H1 (cell line): ENCODE measurements around the gene UMODL1. TPM values are rescaled to one million over a fixed set of nuclear protein-coding genes. Genes with fewer than 3 reads are reported as not detected.

Source experiments
- CTCF ChIA-PET: fragments of 300-600 bp; sonication (Branson Sonifier 250); formaldehyde crosslinking; loops from one replicate; lab custom pipeline; 2021; ENCODE audit not compliant: partially characterized antibody; lab: Charles Lee
- POLR2A ChIA-PET: fragments of 300-600 bp; sonication (Branson Sonifier 250); formaldehyde crosslinking; loops from one replicate; lab custom pipeline; 2021; ENCODE audit warnings: inconsistent platforms; ENCODE audit not compliant: partially characterized antibody; lab: Charles Lee
- DNase-seq, 2 experiments: peaks; one replicate each; pipeline versions ENCODE4 v3.0.0 to v3.0.0-alpha.2; 2010 to 2022; ENCODE audit warnings: low spot score in 2 of 2, low read depth in 1 of 2, mixed read lengths in 1 of 2
- FAIRE-seq: peaks from 2 replicates; lab custom pipeline; 2011; peaks lifted over from hg19 to GRCh38; lab: Jason Lieb, UNC
- H2AFZ ChIP-seq: 2 replicates; pipeline ENCODE4 v1.8.1; 2012; ENCODE audit warnings: low read length, inconsistent platforms
- H2AK5ac ChIP-seq: 2 replicates; pipeline ENCODE4 v1.6.1; 2013; ENCODE audit warnings: low read depth, low read length
- H2BK120ac ChIP-seq: replicated peaks from 2 replicates; pipeline ENCODE3; 2013; ENCODE audit warnings: low read depth, low read length, inconsistent platforms
- H2BK12ac ChIP-seq: 2 replicates; pipeline ENCODE4 v1.6.1; 2013; ENCODE audit warnings: low read depth, low read length
- H2BK15ac ChIP-seq: 2 replicates; pipeline ENCODE4 v1.6.1; 2013; ENCODE audit warnings: low read length
- H2BK20ac ChIP-seq: 2 replicates; pipeline ENCODE4 v1.6.1; 2013; ENCODE audit warnings: low read length
- H2BK5ac ChIP-seq: 2 replicates; pipeline ENCODE4 v1.6.1; 2013; ENCODE audit warnings: low read depth, low read length
- H3K14ac ChIP-seq: 2 replicates; pipeline ENCODE4 v1.6.1; 2013; ENCODE audit warnings: inconsistent platforms; ENCODE audit not compliant: insufficient read length
- H3K18ac ChIP-seq: 2 replicates; pipeline ENCODE4 v1.6.1; 2013; ENCODE audit warnings: low read length; ENCODE audit errors: extremely low read depth
- H3K23ac ChIP-seq: 2 replicates; pipeline ENCODE4 v1.6.1; 2013; ENCODE audit warnings: inconsistent platforms; ENCODE audit not compliant: insufficient read length
- H3K23me2 ChIP-seq: 2 replicates; pipeline ENCODE4 v1.6.1; 2013; ENCODE audit warnings: low read depth, low read length
- H3K27ac ChIP-seq: 2 replicates; pipeline ENCODE4 v1.6.1; 2011; ENCODE audit warnings: low read depth, low read length, inconsistent platforms
- H3K27me3 ChIP-seq, 4 experiments: replicated peaks in 1 of 4; 1 replicate in 1 of 4; 2 replicates in 3 of 4; pipeline versions ENCODE4 v1.6.1 to v1.8.1; 2011 to 2013; ENCODE audit warnings: low read length in 3 of 4, mild to moderate bottlenecking in 3 of 4, inconsistent platforms in 2 of 4, mixed read lengths in 2 of 4, moderate library complexity in 1 of 4; ENCODE audit not compliant: control insufficient read depth in 3 of 4, insufficient read depth in 3 of 4; ENCODE audit errors: extremely low read depth in 1 of 4
- H3K36me3 ChIP-seq, 4 experiments: 2 replicates each; pipeline versions ENCODE4 v1.6.1 to v1.8.1; 2011 to 2013; ENCODE audit warnings: mild to moderate bottlenecking in 4 of 4, low read length in 3 of 4, moderate library complexity in 2 of 4, control low read depth in 1 of 4, inconsistent platforms in 1 of 4; ENCODE audit not compliant: insufficient read depth in 4 of 4, control insufficient read depth in 2 of 4
- H3K4ac ChIP-seq: replicated peaks from 2 replicates; pipeline ENCODE3; 2013; ENCODE audit warnings: low read length, low read depth, mixed read lengths, inconsistent platforms; ENCODE audit not compliant: insufficient read length
- H3K4me1 ChIP-seq, 4 experiments: replicated peaks in 1 of 4; 1 replicate in 1 of 4; 2 replicates in 3 of 4; pipeline versions ENCODE4 v1.6.1 to v1.8.1; 2011 to 2013; ENCODE audit warnings: low read length in 3 of 4, inconsistent platforms in 2 of 4, mixed read lengths in 1 of 4; ENCODE audit not compliant: insufficient read depth in 4 of 4, control insufficient read depth in 3 of 4
- H3K4me2 ChIP-seq, 2 experiments: 2 replicates each; pipeline versions ENCODE4 v1.6.1 to v1.8.1; 2011 to 2013; ENCODE audit warnings: low read depth in 2 of 2, low read length in 2 of 2, control low read depth in 1 of 2, inconsistent platforms in 1 of 2, mild to moderate bottlenecking in 1 of 2; ENCODE audit not compliant: insufficient read depth in 1 of 2
- H3K4me3 ChIP-seq, 4 experiments: fragments of 200-600, 300-600 bp in 1 of 4; sonication (generic), shearing (Covaris generic), sonication (Bioruptor Twin) in 1 of 4; 2 replicates each; pipeline versions ENCODE4 v1.5.1 to v1.8.1; 2011 to 2016; ENCODE audit warnings: low read length in 4 of 4, low read depth in 3 of 4, control low read depth in 2 of 4, inconsistent platforms in 2 of 4, mild to moderate bottlenecking in 2 of 4, mixed read lengths in 1 of 4, moderate library complexity in 1 of 4; ENCODE audit not compliant: insufficient read depth in 2 of 4; ENCODE audit errors: extremely low read depth in 1 of 4
- H3K56ac ChIP-seq: replicated peaks from 2 replicates; pipeline ENCODE3; 2013; ENCODE audit warnings: low read depth, mild to moderate bottlenecking, mixed read lengths, low read length, inconsistent platforms; ENCODE audit not compliant: insufficient read length
- H3K79me1 ChIP-seq: 2 replicates; pipeline ENCODE4 v1.6.1; 2013; ENCODE audit warnings: low read depth, low read length, control low read depth
- H3K79me2 ChIP-seq, 2 experiments: 2 replicates each; pipeline versions ENCODE4 v1.6.1 to v1.8.1; 2012 to 2013; ENCODE audit warnings: low read length in 2 of 2, mild to moderate bottlenecking in 2 of 2, inconsistent platforms in 1 of 2; ENCODE audit not compliant: insufficient read depth in 2 of 2, control insufficient read depth in 1 of 2
- H3K9ac ChIP-seq, 4 experiments: replicated peaks in 1 of 4; 1 replicate in 1 of 4; 2 replicates in 3 of 4; pipeline versions ENCODE4 v1.6.1 to v1.8.1; 2011 to 2013; ENCODE audit warnings: low read depth in 3 of 4, low read length in 3 of 4, control low read depth in 2 of 4, mild to moderate bottlenecking in 2 of 4, moderate library complexity in 2 of 4, inconsistent platforms in 1 of 4; ENCODE audit errors: extremely low read depth in 1 of 4
- H3K9me3 ChIP-seq, 2 experiments: 2 replicates each; pipeline versions ENCODE4 v1.6.1 to v1.8.1; 2012 to 2013; ENCODE audit warnings: mild to moderate bottlenecking in 2 of 2, moderate library complexity in 2 of 2, control low read depth in 1 of 2, inconsistent platforms in 1 of 2, low read depth in 1 of 2, low read length in 1 of 2, mixed read lengths in 1 of 2; ENCODE audit not compliant: insufficient read depth in 2 of 2
- H4K20me1 ChIP-seq, 2 experiments: replicated peaks in 1 of 2; 2 replicates each; pipeline versions ENCODE3 to v1.8.1; 2011 to 2013; ENCODE audit warnings: inconsistent platforms in 2 of 2, low read length in 2 of 2, mild to moderate bottlenecking in 1 of 2; ENCODE audit not compliant: insufficient read depth in 2 of 2, control insufficient read depth in 1 of 2
- H4K5ac ChIP-seq: 2 replicates; pipeline ENCODE4 v1.6.1; 2013; ENCODE audit warnings: low read length, low read depth, mixed read lengths, inconsistent platforms; ENCODE audit not compliant: insufficient read length
- H4K8ac ChIP-seq: 2 replicates; pipeline ENCODE4 v1.8.0; 2013; ENCODE audit warnings: mild to moderate bottlenecking, moderate library complexity, low read length, inconsistent platforms; ENCODE audit not compliant: insufficient read depth; ENCODE audit errors: extremely low read depth
- H4K91ac ChIP-seq: replicated peaks from 2 replicates; pipeline ENCODE3; 2013; ENCODE audit warnings: low read length, mixed read lengths, inconsistent platforms; ENCODE audit not compliant: insufficient read length
- TEAD4 ChIP-seq: IDR thresholded peaks from 2 replicates; pipeline ENCODE4 v1.6.1; 2012; ENCODE audit warnings: low read depth, low read length, inconsistent platforms, mixed read lengths
- WGBS, 2 experiments: shearing (Covaris generic) in 1 of 2; methylation state at CpG; one replicate each; pipeline versions ENCODE4 v1.1.6 to v1.1.7; 2013 to 2015; ENCODE audit warnings: low lambda C conversion rate in 2 of 2, mixed read lengths in 2 of 2, inconsistent platforms in 1 of 2, low coverage in 1 of 2, missing lambda C conversion rate in 1 of 2; ENCODE audit not compliant: insufficient replicate concordance in 2 of 2, insufficient coverage in 1 of 2, insufficient read length in 1 of 2; ENCODE audit errors: extremely low coverage in 1 of 2, missing lambda C conversion rate in 1 of 2; 5-methylcytosine and 5-hydroxymethylcytosine counted together
- polyA plus RNA-seq, 7 experiments: library from polyadenylated mRNA; depleted of rRNA in 3 of 7; stranded (reverse) in 5 of 7; unstranded in 2 of 7; fragments of >200 nt in 5 of 7; fragments of 200-250 nt in 2 of 7; gene quantifications; 1 replicate in 5 of 7; 2 replicates in 1 of 7; 4 replicates in 1 of 7; pipeline versions ENCODE4 v1.2.1 to v1.2.3, GENCODE V29; 2011 to 2013; ENCODE audit warnings: missing spikeins in 2 of 7, mixed read lengths in 2 of 7
- total RNA-seq: library from RNA; stranded (reverse); fragmentation: NEBNext Ultra II Directional; extraction: Animal tissue kit (Norgen Biotek cat#: 25700); gene quantifications from 2 replicates; pipeline ENCODE4 v1.2.1, GENCODE V29; 2021

The UMODL1 gene
- total and polyA plus RNA-seq, 2 of the 8 experiments (the other 6 are each of a cell fraction or from before 2014, with no cell fraction given): not detected

GRCh38 chr21:42188663-42189062 is 117.5 kb downstream of the UMODL1 start:
- Histone ChIP-seq H2BK20ac (no peak overlapping the region), H3K4ac (no peak overlapping the region), H3K9me3 (no peaks in the 10 kb centered on the region), H3K23ac (no peak overlapping the region), H4K20me1 (peaks cover 0 to 5% of the 10 kb centered on the region in 2 experiments), H2BK120ac (no peak overlapping the region), H3K4me3 (no peak overlapping the region), H4K8ac (no peak overlapping the region), H3K56ac (no peak overlapping the region), H3K9ac (no peak overlapping the region), H2BK15ac (no peak overlapping the region), H3K79me2 (no peaks in the 10 kb centered on the region), H3K4me2 (no peak overlapping the region), H3K36me3 (no peaks in the 10 kb centered on the region; a peak in 1 of 8 replicates), H3K4me1 (no peaks in the 10 kb centered on the region), H2BK5ac (no peak overlapping the region), H2AK5ac (no peak overlapping the region), H3K27ac (no peak overlapping the region), H3K18ac (no peak overlapping the region), H3K27me3 (peaks cover 0 to 3% (median 1%) of the 10 kb centered on the region in 4 experiments; a peak in 1 of 7 replicates), H2AFZ (no peak overlapping the region), H3K23me2 (peaks cover 5% of the 10 kb centered on the region; the same call in 1 of the 2 replicates), H4K91ac (no peak overlapping the region), H4K5ac (no peak overlapping the region), H3K14ac (no peak overlapping the region), H3K79me1 (no peaks in the 10 kb centered on the region), H2BK12ac (no peak overlapping the region)
- 73% methylated on average over 4 of the region's 4 CpGs; no CpG with 5 or more reads in 1 of the 2 experiments for WGBS, 2 experiments
- ChIA-PET POLR2A (no interaction called here), CTCF (no interaction called here)
- DNase-seq: no peak
- no peak for FAIRE-seq
- no peak for TF ChIP-seq TEAD4
